A549 (cell line): ENCODE data around the gene CELF6. TPM values are rescaled to one million over a fixed set of nuclear protein-coding genes. Genes with fewer than 3 reads are reported as not detected.

Source experiments
- ATAC-seq, 2 experiments: fragments of 200-7000 bp in 1 of 2; fragments of >200 bp in 1 of 2; cut with Nextera tagmentation in 1 of 2; cut with Tn5 transposase in 1 of 2; 3 replicates each; pipeline versions ENCODE4 v1.8.0 to v1.9.1; 2018 to 2020; ENCODE audit warnings: mild to moderate bottlenecking in 1 of 2, moderate library complexity in 1 of 2
- CTCF ChIA-PET: fragments of 300-600 bp; sonication (Branson Sonifier 250); formaldehyde crosslinking; extraction: SDS; loops from one replicate; lab custom pipeline; 2021; ENCODE audit warnings: antibody characterized with exemption, inconsistent platforms; lab: Yijun Ruan, JAX
- POLR2A ChIA-PET: fragments of 350-600 bp; formaldehyde crosslinking; extraction: SDS; loops from one replicate; lab custom pipeline; 2021; ENCODE audit warnings: antibody characterized with exemption, inconsistent platforms; lab: Yijun Ruan, JAX
- DNase-seq, 2 experiments: peaks; one replicate each; pipeline versions ENCODE4 v3.0.0 to v3.0.0-alpha.2; 2011 to 2016; ENCODE audit warnings: low read depth in 1 of 2, low spot score in 1 of 2
- FAIRE-seq: peaks from 2 replicates; lab custom pipeline; 2011; peaks lifted over from hg19 to GRCh38; lab: Jason Lieb, UNC
- H3K27ac ChIP-seq, 2 experiments: fragments of >200 bp; sonication (Bioruptor Twin); formaldehyde crosslinking; 3 replicates each; pipeline ENCODE4 v1.5.1; 2016 to 2017
- H3K4me1 ChIP-seq: fragments of >200 bp; sonication (Bioruptor Twin); formaldehyde crosslinking; 3 replicates; pipeline ENCODE4 v1.6.1; 2016
- H3K4me2 ChIP-seq: fragments of >200 bp; sonication (Bioruptor Twin); formaldehyde crosslinking; 3 replicates; pipeline ENCODE4 v1.6.1; 2016
- H3K4me3 ChIP-seq: fragments of >200 bp; sonication (Bioruptor Twin); formaldehyde crosslinking; 3 replicates; pipeline ENCODE4 v1.5.1; 2016
- H3K9me3 ChIP-seq: fragments of >200 bp; sonication (Bioruptor Twin); formaldehyde crosslinking; 3 replicates; pipeline ENCODE4 v1.6.1; 2016
- BCL3 ChIP-seq: fragments of >200 bp; sonication (Bioruptor Twin); formaldehyde crosslinking; IDR thresholded peaks from 3 replicates; pipeline ENCODE4 v1.6.1; 2016
- CBX8 ChIP-seq: fragments of 200-600 bp; sonication (generic); IDR thresholded peaks from 2 replicates; pipeline ENCODE4 v1.6.1; 2016
- CEBPB ChIP-seq, 2 experiments: fragments of >200 bp in 1 of 2; sonication (Bioruptor Twin) in 1 of 2; formaldehyde crosslinking in 1 of 2; IDR thresholded peaks; 2 replicates each; pipeline ENCODE4 v1.6.1; 2012 to 2016
- CTCF ChIP-seq: fragments of >200 bp; sonication (Bioruptor Twin); formaldehyde crosslinking; IDR thresholded peaks from 3 replicates; pipeline ENCODE4 v1.5.1; 2016
- E2F6 ChIP-seq: IDR thresholded peaks from 2 replicates; pipeline ENCODE4 v1.6.1; 2012; ENCODE audit warnings: low read depth, borderline replicate concordance
- ELK1 ChIP-seq: fragments of 150-350 bp; IDR thresholded peaks from 2 replicates; pipeline ENCODE4 v1.6.1; 2014; ENCODE audit warnings: low read depth, mild to moderate bottlenecking, low read length
- FOSL2 ChIP-seq, 2 experiments: fragments of 450-650 bp in 1 of 2; fragments of >200 bp in 1 of 2; sonication (Bioruptor Twin) in 1 of 2; formaldehyde crosslinking; IDR thresholded peaks; 2 replicates each; pipeline versions ENCODE4 v1.5.0 to v1.6.1; 2016 to 2020; ENCODE audit warnings: mild to moderate bottlenecking in 1 of 2, moderate library complexity in 1 of 2
- GATA3 ChIP-seq: IDR thresholded peaks from 2 replicates; pipeline ENCODE4 v1.6.1; 2012; ENCODE audit warnings: borderline replicate concordance
- HDAC2 ChIP-seq: fragments of 200-600 bp; sonication (generic); IDR thresholded peaks from 2 replicates; pipeline ENCODE4 v1.6.1; 2016
- HEYL ChIP-seq: fragments of 250-450 bp; sonication (Bioruptor Pico); IDR thresholded peaks from 2 replicates; pipeline ENCODE4 v1.8.0; 2021; ENCODE audit warnings: mild to moderate bottlenecking, moderate library complexity
- HMGXB4 ChIP-seq: fragments of 250-450 bp; sonication (Bioruptor Pico); IDR thresholded peaks from 2 replicates; pipeline ENCODE4 v1.5.0; 2021; ENCODE audit warnings: mild to moderate bottlenecking, moderate library complexity, borderline replicate concordance
- HOXA7 ChIP-seq: fragments of 250-450 bp; sonication (Bioruptor Pico); IDR thresholded peaks from 2 replicates; pipeline ENCODE4 v1.5.0; 2020; ENCODE audit warnings: mild to moderate bottlenecking, moderate library complexity
- HOXB13 ChIP-seq: fragments of 250-450 bp; sonication (Bioruptor Pico); IDR thresholded peaks from 2 replicates; pipeline ENCODE4 v1.5.0; 2020; ENCODE audit warnings: low read depth, mild to moderate bottlenecking, moderate library complexity
- HOXB5 ChIP-seq: fragments of 250-450 bp; sonication (Bioruptor Pico); IDR thresholded peaks from 2 replicates; pipeline ENCODE4 v1.5.0; 2020; ENCODE audit warnings: mild to moderate bottlenecking, moderate library complexity
- JUNB ChIP-seq: fragments of >200 bp; sonication (Bioruptor Twin); formaldehyde crosslinking; IDR thresholded peaks from 2 replicates; pipeline ENCODE4 v1.6.1; 2016
- MAZ ChIP-seq: fragments of 150-350 bp; IDR thresholded peaks from 2 replicates; pipeline ENCODE4 v1.6.1; 2014; ENCODE audit warnings: antibody characterized with exemption, low read depth, low read length, borderline replicate concordance
- NR3C1 ChIP-seq: fragments of >200 bp; sonication (Bioruptor Twin); formaldehyde crosslinking; IDR thresholded peaks from 3 replicates; pipeline ENCODE4 v1.6.1; 2017
- POLR2AphosphoS2 ChIP-seq: conservative IDR thresholded peaks from 2 replicates; pipeline ENCODE4 v1.6.1; 2012; ENCODE audit warnings: low read length, improper control_type of control experiment, inconsistent platforms
- RAD21 ChIP-seq, 2 experiments: fragments of >200 bp in 1 of 2; sonication (Bioruptor Twin) in 1 of 2; formaldehyde crosslinking in 1 of 2; IDR thresholded peaks in 1 of 2; conservative IDR thresholded peaks in 1 of 2; 2 replicates in 1 of 2; 3 replicates in 1 of 2; pipeline ENCODE4 v1.6.1; 2012 to 2018; ENCODE audit warnings: inconsistent platforms in 1 of 2
- SMC3 ChIP-seq: fragments of >200 bp; sonication (Bioruptor Twin); formaldehyde crosslinking; IDR thresholded peaks from 3 replicates; pipeline ENCODE4 v1.6.1; 2018; ENCODE audit warnings: inconsistent platforms
- TFCP2L1 ChIP-seq: fragments of 250-450 bp; sonication (Bioruptor Pico); IDR thresholded peaks from 2 replicates; pipeline ENCODE4 v1.5.0; 2021; ENCODE audit warnings: mild to moderate bottlenecking
- ZC3H11A ChIP-seq: fragments of 450-650 bp; IDR thresholded peaks from 2 replicates; pipeline ENCODE4 v1.6.1; 2014; ENCODE audit warnings: antibody characterized with exemption, mild to moderate bottlenecking
- WGBS: methylation state at CpG from one replicate; pipeline ENCODE4 v1.1.6; 2017; ENCODE audit errors: missing lambda C conversion rate; 5-methylcytosine and 5-hydroxymethylcytosine counted together
- polyA plus RNA-seq, 4 experiments: library from polyadenylated mRNA; depleted of rRNA in 3 of 4; stranded (reverse); fragments of >200 nt; fragmentation: RNase III in 1 of 4; extraction: RNeasy Plus Mini Kit Qiagen cat#74134 plus additional on column Dnase treatment in 1 of 4; gene quantifications; 2 replicates in 3 of 4; 3 replicates in 1 of 4; pipeline ENCODE4 v1.2.3, GENCODE V29; 2011 to 2017

The CELF6 gene
- polyA plus RNA-seq, 2 of the 4 experiments (the other 2 are of a cell fraction), result 0.16 TPM; not detected in 1

GRCh38 chr15:72285927-72286516 lies 33.9 kb downstream of the CELF6 start:
- ChIA-PET POLR2A (no interaction called here), CTCF (interaction anchor here (0.6 to 6.9 kb wide), 32 partner anchors 8 to 258 kb away, joined by 3 to 69 read pairs (median 6); partner anchors contain the start of genes CELF6 and GRAMD2A)
- Histone ChIP-seq H3K27ac (no peak overlapping the region), H3K4me3 (no peak overlapping the region), H3K4me1 (no peaks in the 10 kb centered on the region), H3K9me3 (no peaks in the 10 kb centered on the region), H3K4me2 (no peak overlapping the region)
- FAIRE-seq, result no peak
- TF ChIP-seq RAD21 (conservative IDR thresholded peaks at IDR 0.05 in 1 of 2, IDR thresholded peaks at IDR 0.05 in 1 of 2) (peak; percentile 58 to 66), HEYL (no peak), CTCF (peak; percentile 77), SMC3 (peak; percentile 76), MAZ (no peak)
- TF ChIP-seq, all 56 proteins: peak for 3
- ATAC-seq (peak; percentile 75 to 91; a peak in 5 of 6 replicates), DNase-seq (peak; percentile 72 to 83)
- 37% methylated on average over 10 of the region's 10 CpGs for WGBS

GRCh38 chr15:72285402-72285801 lies 34.6 kb downstream of the CELF6 start:
- TF ChIP-seq RAD21 (conservative IDR thresholded peaks at IDR 0.05 in 1 of 2, IDR thresholded peaks at IDR 0.05 in 1 of 2) (no peak; a peak in 1 of 5 replicates), HDAC2 (no peak), CBX8 (no peak), SMC3 (no peak), POLR2AphosphoS2 (no peak), BCL3 (no peak), ZC3H11A (no peak), GATA3 (no peak), TFCP2L1 (no peak), NR3C1 (no peak), HOXB13 (CRISPR knock-in tag) (no peak), ELK1 (no peak)
- Histone ChIP-seq H3K4me2 (no peak overlapping the region), H3K4me1 (no peaks in the 10 kb centered on the region), H3K9me3 (no peaks in the 10 kb centered on the region), H3K27ac (no peak overlapping the region), H3K4me3 (no peak overlapping the region)
- 52% methylated on average over 3 of the region's 3 CpGs for WGBS
- ChIA-PET CTCF (interaction anchor here (0.7 to 6.9 kb wide), 25 partner anchors 9 to 259 kb away, joined by 3 to 69 read pairs (median 6); partner anchors contain the start of genes CELF6 and GRAMD2A), POLR2A (no interaction called here)
- FAIRE-seq (no peak), DNase-seq (peak; percentile 16 to 36), ATAC-seq (peak in 1 of 2 experiments; percentile 53; a peak in 3 of 6 replicates)

- no peak for DNase-seq
- Histone ChIP-seq H3K9me3 (no peaks in the 10 kb centered on the region), H3K27ac (no peak overlapping the region), H3K4me3 (no peak overlapping the region), H3K4me2 (no peak overlapping the region), H3K4me1 (no peaks in the 10 kb centered on the region)
- WGBS, result 90% methylated on average over 1 of the region's 1 CpG
- no peak for ATAC-seq
- CTCF ChIA-PET, result interaction anchor here (0.7 to 6.9 kb wide), 24 partner anchors 8 to 118 kb away, joined by 3 to 69 read pairs (median 6); partner anchors contain the start of genes CELF6 and GRAMD2A
- POLR2A ChIA-PET, result interaction anchor here (1.0 kb wide), 1 partner anchor 54 kb away, joined by 3 read pairs; the partner anchor contains the start of gene PKM
- TF ChIP-seq FOSL2 (IDR thresholded peaks at IDR 0.05) (no peak), FOSL2 (CRISPR knock-in tag; IDR thresholded peaks at IDR 0.05) (no peak), HOXA7 (no peak), HDAC2 (no peak), JUNB (no peak), HOXB5 (CRISPR knock-in tag) (no peak), HMGXB4 (CRISPR knock-in tag) (no peak), CEBPB (IDR thresholded peaks at IDR 0.05) (no peak), BCL3 (no peak), E2F6 (no peak), CBX8 (no peak)
- no peak for FAIRE-seq
Measured at GRCh38 chr15:72284781-72285180, 35.2 kb downstream of the CELF6 start.
